HEK293 (cell line): ENCODE results near the gene BRI3.

Source experiments
- YY1 ChIP-seq: fragments of 450-650 bp; formaldehyde crosslinking; IDR thresholded peaks from 2 replicates; pipeline ENCODE4 v1.5.1; 2018; ENCODE audit warnings: missing biosample characterization, missing genetic modification characterization
- ZFP3 ChIP-seq: fragments of 450-650 bp; formaldehyde crosslinking; IDR thresholded peaks from 2 replicates; pipeline ENCODE4 v1.5.1; 2016; ENCODE audit warnings: low read depth, missing biosample characterization, missing genetic modification characterization
- ZNF561 ChIP-seq: fragments of 450-650 bp; IDR thresholded peaks from 2 replicates; pipeline ENCODE4 v1.5.1; 2018; ENCODE audit warnings: missing biosample characterization, missing genetic modification characterization, borderline replicate concordance
- ZNF596 ChIP-seq: fragments of 450-650 bp; IDR thresholded peaks from 2 replicates; pipeline ENCODE4 v1.5.0; 2018; ENCODE audit warnings: missing biosample characterization, mild to moderate bottlenecking, missing genetic modification characterization, moderate library complexity
- TF ChIP-seq, protein P1 (sequence below): fragments of 450-650 bp; formaldehyde crosslinking; IDR thresholded peaks from 2 replicates; pipeline ENCODE4 v1.5.1; 2016; ENCODE audit warnings: missing biosample characterization, missing genetic modification characterization
- TF ChIP-seq, protein P2 (sequence below): sonication (generic); formaldehyde crosslinking; IDR thresholded peaks from 2 replicates; pipeline ENCODE4 v1.8.1; 2022; ENCODE audit warnings: mild to moderate bottlenecking, moderate library complexity, missing genetic modification reagents
- TF ChIP-seq, protein P3 (sequence below): fragments of 450-650 bp; formaldehyde crosslinking; IDR thresholded peaks from 2 replicates; pipeline ENCODE4 v1.5.1; 2017; ENCODE audit warnings: missing biosample characterization, missing genetic modification characterization
- TF ChIP-seq, protein P4 (sequence below): fragments of 450-650 bp; formaldehyde crosslinking; IDR thresholded peaks from 2 replicates; pipeline ENCODE4 v1.5.1; 2016; ENCODE audit warnings: missing biosample characterization, missing genetic modification characterization

DNA sequence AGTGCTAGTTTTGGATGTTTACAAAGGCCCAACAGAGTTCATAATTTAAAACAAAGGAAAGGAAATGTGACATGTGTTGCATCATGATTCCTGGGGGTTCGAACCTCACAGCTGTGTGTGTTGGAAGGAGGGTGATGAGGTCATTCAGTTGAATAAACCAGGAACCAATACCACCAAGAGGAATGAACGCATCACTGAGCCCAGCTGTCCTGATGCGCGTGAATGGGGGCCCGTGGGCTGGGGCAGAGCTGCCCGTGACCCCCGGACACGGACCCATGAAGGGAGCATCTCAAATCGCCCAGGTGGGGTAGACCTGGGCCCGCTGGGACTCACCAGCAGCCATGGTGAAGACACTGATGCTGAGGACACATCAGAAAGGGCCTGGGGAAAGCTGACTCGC lies 33.0 kb downstream of the BRI3 start:
- TF ChIP-seq ZFP3, result no peak
- no peak for TF ChIP-seq ZNF596 (tag by site-specific recombination)
- TF ChIP-seq YY1 (tag by site-specific recombination), result no peak
- TF ChIP-seq, protein P1, sequence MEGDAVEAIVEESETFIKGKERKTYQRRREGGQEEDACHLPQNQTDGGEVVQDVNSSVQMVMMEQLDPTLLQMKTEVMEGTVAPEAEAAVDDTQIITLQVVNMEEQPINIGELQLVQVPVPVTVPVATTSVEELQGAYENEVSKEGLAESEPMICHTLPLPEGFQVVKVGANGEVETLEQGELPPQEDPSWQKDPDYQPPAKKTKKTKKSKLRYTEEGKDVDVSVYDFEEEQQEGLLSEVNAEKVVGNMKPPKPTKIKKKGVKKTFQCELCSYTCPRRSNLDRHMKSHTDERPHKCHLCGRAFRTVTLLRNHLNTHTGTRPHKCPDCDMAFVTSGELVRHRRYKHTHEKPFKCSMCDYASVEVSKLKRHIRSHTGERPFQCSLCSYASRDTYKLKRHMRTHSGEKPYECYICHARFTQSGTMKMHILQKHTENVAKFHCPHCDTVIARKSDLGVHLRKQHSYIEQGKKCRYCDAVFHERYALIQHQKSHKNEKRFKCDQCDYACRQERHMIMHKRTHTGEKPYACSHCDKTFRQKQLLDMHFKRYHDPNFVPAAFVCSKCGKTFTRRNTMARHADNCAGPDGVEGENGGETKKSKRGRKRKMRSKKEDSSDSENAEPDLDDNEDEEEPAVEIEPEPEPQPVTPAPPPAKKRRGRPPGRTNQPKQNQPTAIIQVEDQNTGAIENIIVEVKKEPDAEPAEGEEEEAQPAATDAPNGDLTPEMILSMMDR (tag by site-specific recombination), result no peak
- TF ChIP-seq, protein P2, sequence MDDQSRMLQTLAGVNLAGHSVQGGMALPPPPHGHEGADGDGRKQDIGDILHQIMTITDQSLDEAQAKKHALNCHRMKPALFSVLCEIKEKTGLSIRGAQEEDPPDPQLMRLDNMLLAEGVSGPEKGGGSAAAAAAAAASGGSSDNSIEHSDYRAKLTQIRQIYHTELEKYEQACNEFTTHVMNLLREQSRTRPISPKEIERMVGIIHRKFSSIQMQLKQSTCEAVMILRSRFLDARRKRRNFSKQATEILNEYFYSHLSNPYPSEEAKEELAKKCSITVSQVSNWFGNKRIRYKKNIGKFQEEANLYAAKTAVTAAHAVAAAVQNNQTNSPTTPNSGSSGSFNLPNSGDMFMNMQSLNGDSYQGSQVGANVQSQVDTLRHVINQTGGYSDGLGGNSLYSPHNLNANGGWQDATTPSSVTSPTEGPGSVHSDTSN, result no peak
- no peak for TF ChIP-seq ZNF561 (tag by site-specific recombination)
- TF ChIP-seq, protein P3, sequence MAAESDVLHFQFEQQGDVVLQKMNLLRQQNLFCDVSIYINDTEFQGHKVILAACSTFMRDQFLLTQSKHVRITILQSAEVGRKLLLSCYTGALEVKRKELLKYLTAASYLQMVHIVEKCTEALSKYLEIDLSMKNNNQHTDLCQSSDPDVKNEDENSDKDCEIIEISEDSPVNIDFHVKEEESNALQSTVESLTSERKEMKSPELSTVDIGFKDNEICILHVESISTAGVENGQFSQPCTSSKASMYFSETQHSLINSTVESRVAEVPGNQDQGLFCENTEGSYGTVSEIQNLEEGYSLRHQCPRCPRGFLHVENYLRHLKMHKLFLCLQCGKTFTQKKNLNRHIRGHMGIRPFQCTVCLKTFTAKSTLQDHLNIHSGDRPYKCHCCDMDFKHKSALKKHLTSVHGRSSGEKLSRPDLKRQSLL, result no peak
- TF ChIP-seq, protein P4, sequence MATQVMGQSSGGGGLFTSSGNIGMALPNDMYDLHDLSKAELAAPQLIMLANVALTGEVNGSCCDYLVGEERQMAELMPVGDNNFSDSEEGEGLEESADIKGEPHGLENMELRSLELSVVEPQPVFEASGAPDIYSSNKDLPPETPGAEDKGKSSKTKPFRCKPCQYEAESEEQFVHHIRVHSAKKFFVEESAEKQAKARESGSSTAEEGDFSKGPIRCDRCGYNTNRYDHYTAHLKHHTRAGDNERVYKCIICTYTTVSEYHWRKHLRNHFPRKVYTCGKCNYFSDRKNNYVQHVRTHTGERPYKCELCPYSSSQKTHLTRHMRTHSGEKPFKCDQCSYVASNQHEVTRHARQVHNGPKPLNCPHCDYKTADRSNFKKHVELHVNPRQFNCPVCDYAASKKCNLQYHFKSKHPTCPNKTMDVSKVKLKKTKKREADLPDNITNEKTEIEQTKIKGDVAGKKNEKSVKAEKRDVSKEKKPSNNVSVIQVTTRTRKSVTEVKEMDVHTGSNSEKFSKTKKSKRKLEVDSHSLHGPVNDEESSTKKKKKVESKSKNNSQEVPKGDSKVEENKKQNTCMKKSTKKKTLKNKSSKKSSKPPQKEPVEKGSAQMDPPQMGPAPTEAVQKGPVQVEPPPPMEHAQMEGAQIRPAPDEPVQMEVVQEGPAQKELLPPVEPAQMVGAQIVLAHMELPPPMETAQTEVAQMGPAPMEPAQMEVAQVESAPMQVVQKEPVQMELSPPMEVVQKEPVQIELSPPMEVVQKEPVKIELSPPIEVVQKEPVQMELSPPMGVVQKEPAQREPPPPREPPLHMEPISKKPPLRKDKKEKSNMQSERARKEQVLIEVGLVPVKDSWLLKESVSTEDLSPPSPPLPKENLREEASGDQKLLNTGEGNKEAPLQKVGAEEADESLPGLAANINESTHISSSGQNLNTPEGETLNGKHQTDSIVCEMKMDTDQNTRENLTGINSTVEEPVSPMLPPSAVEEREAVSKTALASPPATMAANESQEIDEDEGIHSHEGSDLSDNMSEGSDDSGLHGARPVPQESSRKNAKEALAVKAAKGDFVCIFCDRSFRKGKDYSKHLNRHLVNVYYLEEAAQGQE (tag by site-specific recombination), result no peak
